A673 (cell line): ENCODE data around the gene TXN2. TPM values are rescaled to one million over a fixed set of nuclear protein-coding genes. Genes with fewer than 3 reads are reported as not detected.

Experiments used
- Bru-seq: library from RNA; stranded (reverse); fragments of 400-500 nt; gene quantifications from one replicate; lab custom pipeline; 2021; lab: Mats Ljungman, UMichigan
- BruChase-seq, 2 experiments: library from RNA; stranded (reverse); fragments of 400-500 nt; gene quantifications; one replicate each; lab custom pipeline; 2021; lab: Mats Ljungman, UMichigan
- BruUV-seq: library from RNA; stranded (reverse); fragments of 400-500 nt; replicated peaks from 2 replicates; lab custom pipeline; 2021; lab: Mats Ljungman, UMichigan
- CTCF ChIA-PET: fragments of 300-600 bp; sonication (Branson Sonifier 250); formaldehyde crosslinking; loops from one replicate; lab custom pipeline; 2022; ENCODE audit warnings: antibody characterized with exemption; lab: Charles Lee
- POLR2A ChIA-PET: fragments of 300-600 bp; sonication (Branson Sonifier 250); formaldehyde crosslinking; loops from one replicate; lab custom pipeline; 2022; ENCODE audit warnings: antibody characterized with exemption; ENCODE audit not compliant: low non-redundant PET; lab: Charles Lee
- DNase-seq: peaks from one replicate; pipeline ENCODE4 v3.0.0-alpha.2; 2015; ENCODE audit warnings: low spot score
- H3K27ac ChIP-seq: fragments of 200-600 bp; sonication (generic); 2 replicates; pipeline ENCODE4 v1.5.1; 2016; ENCODE audit warnings: mixed run types, low read depth, mild to moderate bottlenecking, mixed read lengths, antibody characterized with exemption, low read length; ENCODE audit not compliant: poor library complexity, severe bottlenecking
- H3K27me3 ChIP-seq: fragments of 200-600 bp; sonication (generic); replicated peaks from 2 replicates; pipeline ENCODE4 v1.6.1; 2017; ENCODE audit warnings: mixed run types, low read depth, mild to moderate bottlenecking, mixed read lengths, antibody characterized with exemption, low read length; ENCODE audit not compliant: insufficient read depth, poor library complexity
- H3K36me3 ChIP-seq: fragments of 200-600 bp; sonication (generic); 2 replicates; pipeline ENCODE4 v1.6.1; 2016; ENCODE audit warnings: mixed run types, mild to moderate bottlenecking, mixed read lengths, antibody characterized with exemption, low read length; ENCODE audit not compliant: insufficient read depth, poor library complexity, severe bottlenecking
- H3K4me1 ChIP-seq: fragments of 200-600 bp; sonication (generic); 2 replicates; pipeline ENCODE4 v1.6.1; 2017; ENCODE audit warnings: mixed run types, mild to moderate bottlenecking, mixed read lengths, antibody characterized with exemption, low read length; ENCODE audit not compliant: insufficient read depth, poor library complexity, severe bottlenecking
- H3K4me3 ChIP-seq: fragments of 200-600 bp; sonication (generic); 2 replicates; pipeline ENCODE4 v1.5.1; 2016; ENCODE audit warnings: low read depth, mixed run types, mild to moderate bottlenecking, mixed read lengths, low read length; ENCODE audit not compliant: poor library complexity, severe bottlenecking
- H3K9me3 ChIP-seq: fragments of 200-600 bp; sonication (generic); 2 replicates; pipeline ENCODE4 v1.6.1; 2016; ENCODE audit warnings: mixed run types, low read depth, mild to moderate bottlenecking, mixed read lengths, antibody characterized with exemption, low read length; ENCODE audit not compliant: poor library complexity, severe bottlenecking
- CTCF ChIP-seq: fragments of 300-800, 200-600 bp; sonication (generic); conservative IDR thresholded peaks from 2 replicates; pipeline ENCODE4 v1.5.1; 2017; ENCODE audit warnings: low read depth, mild to moderate bottlenecking, antibody characterized with exemption, low read length, moderate library complexity, mixed read lengths
- EZH2 ChIP-seq: fragments of 200-600 bp; sonication (generic); IDR thresholded peaks from 2 replicates; pipeline ENCODE4 v1.6.1; 2017; ENCODE audit warnings: borderline replicate concordance, low read depth, mild to moderate bottlenecking, mixed read lengths, antibody characterized with exemption, low read length; ENCODE audit not compliant: poor library complexity, severe bottlenecking
- intact Hi-C: fragments of 100-400 bp; cut with micrococcal nuclease; formaldehyde crosslinking; loops from one replicate; pipeline ENCODE4 v1.10.0; 2022; ENCODE audit not compliant: unreplicated experiment
- long read RNA-seq: library from polyadenylated mRNA; stranded (forward); transcript quantifications from one replicate; pipeline ENCODE4 v2.0.0, GENCODE V29; 2022
- total RNA-seq: library from RNA; stranded (reverse); gene quantifications from 2 replicates; pipeline ENCODE4 v1.2.3, GENCODE V29; 2021

TXN2 gene
- 85.4 and 88.4 TPM in 2 replicates for total RNA-seq
- Bru-seq, nascent RNA: percentile 73 among the genes with signal in this experiment
- BruChase-seq, experiment 1, labeled RNA remaining after a 2-hour chase: percentile 70 among the genes with signal in this experiment
- percentile 81 among the genes with signal in this experiment for BruChase-seq, experiment 2, labeled RNA remaining after a 6-hour chase
- long read RNA-seq, transcript TXN2-201 (4 exons, 1,736 nt): major isoform, 199 of 272 reads
- long read RNA-seq, transcript TXN2-204 (4 exons, 1,280 nt): minor isoform, 10 of 272 reads
- long read RNA-seq, partial matches to known transcripts: 23 of 272 reads
- long read RNA-seq, other reads (novel, unspliced or antisense): 35 of 272 reads

GRCh38 chr22:36481393-36482168 is at the start of gene TXN2:
TSS of gene TXN2 (minus strand) at chr22:36481640. CDS start at chr22:36480837, 803 bp downstream.
- TF ChIP-seq EZH2 (no peak), CTCF (no peak)
- H3K9me3 ChIP-seq: no peaks in the 10 kb centered on the region
- H3K36me3 ChIP-seq: peaks cover 21% of the 10 kb centered on the region
- intact Hi-C loops: no loop called here
- BruUV-seq: no TSS peak
- CTCF ChIA-PET: interaction anchor here (0.6 to 1.0 kb wide), 2 partner anchors 10 to 27 kb away, joined by 3 to 8 read pairs; no protein-coding TSS in a partner anchor
- peak within 1 kb of the TSS; percentile 58 for H3K4me3 ChIP-seq
- H3K27ac ChIP-seq: peak within 1 kb of the TSS; percentile 99
- POLR2A ChIA-PET: interaction anchor here (0.7 to 1.0 kb wide), 3 partner anchors 26 to 133 kb away, joined by 3 to 14 read pairs (median 10); partner anchors contain the start of gene FOXRED2
- DNase-seq: peak; percentile 98
- no peaks in the 10 kb centered on the region for H3K27me3 ChIP-seq
- peaks cover 8% of the 10 kb centered on the region for H3K4me1 ChIP-seq

GRCh38 chr22:36528795-36529751 is 47.6 kb upstream of the TXN2 start, which contains the start of gene EIF3D:
TSS of gene EIF3D (minus strand) at chr22:36529166. CDS start at chr22:36526121, 3,045 bp downstream.
- Histone ChIP-seq H3K9me3 (no peaks in the 10 kb centered on the region), H3K4me1 (peaks cover 13% of the 10 kb centered on the region), H3K27me3 (no peaks in the 10 kb centered on the region), H3K4me3 (peak within 1 kb of the TSS; percentile 70), H3K27ac (peak within 1 kb of the TSS; percentile 90), H3K36me3 (peaks cover 31% of the 10 kb centered on the region)
- peak; percentile 100 for DNase-seq
- intact Hi-C loops: no loop called here
- TF ChIP-seq EZH2: no peak
- TF ChIP-seq CTCF: no peak
- no TSS peak for BruUV-seq
- ChIA-PET POLR2A (interaction anchor here (0.6 kb wide), 3 partner anchors 140 to 533 kb away, joined by 3 to 13 read pairs (median 4); no protein-coding TSS in a partner anchor), CTCF (interaction anchor here (0.6 kb wide), 2 partner anchors 18 to 19 kb away, joined by 3 to 4 read pairs; no protein-coding TSS in a partner anchor)
